MM.1S (cell line): Measurements from ENCODE around the gene AGAP1.

Experiments used
- EZH2phosphoT487 ChIP-seq: fragments of 300-600 bp; sonication (generic); IDR thresholded peaks from 2 replicates; pipeline ENCODE4 v1.6.1; 2018; ENCODE audit warnings: antibody characterized with exemption, low read length
- TF ChIP-seq, protein P1 (sequence below): fragments of 300-600 bp; sonication (generic); IDR thresholded peaks from 2 replicates; pipeline ENCODE4 v1.5.1; 2016; ENCODE audit warnings: antibody characterized with exemption, low read length, mixed read lengths

DNA sequence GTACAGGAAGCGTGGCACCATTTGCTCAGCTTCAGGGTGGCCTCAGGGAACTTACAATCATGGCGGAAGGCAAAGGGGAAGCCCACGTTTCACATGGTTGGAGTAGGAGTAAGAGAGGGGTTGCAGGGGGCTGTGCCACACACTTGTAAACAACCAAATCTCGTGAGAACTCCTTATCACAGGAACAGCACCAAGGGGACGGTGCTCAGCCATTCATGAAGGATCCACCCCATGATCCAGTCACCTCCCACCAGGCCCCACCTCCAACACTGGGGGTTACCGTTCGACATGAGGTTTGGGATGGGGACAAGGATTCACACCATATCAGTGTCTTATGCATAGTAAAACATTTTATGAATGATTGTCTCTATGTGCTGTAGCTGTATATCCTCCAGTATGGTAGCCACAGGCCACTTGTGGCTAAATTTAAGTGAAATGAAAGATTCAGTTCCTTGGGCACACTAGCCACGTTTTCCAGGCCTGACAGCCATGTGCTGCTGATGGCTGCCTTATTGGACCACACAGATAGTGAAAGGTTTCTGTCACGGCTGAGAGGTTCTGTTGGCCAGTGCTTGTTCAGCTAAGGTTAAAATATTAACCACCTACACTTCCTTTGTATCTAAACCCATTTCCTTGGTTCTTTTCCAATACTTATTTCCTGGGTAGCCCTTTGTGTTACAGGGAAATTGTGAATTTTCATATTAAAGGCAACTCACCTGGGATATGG, 77.3 kb downstream of the AGAP1 start:
- TF ChIP-seq, protein P1, sequence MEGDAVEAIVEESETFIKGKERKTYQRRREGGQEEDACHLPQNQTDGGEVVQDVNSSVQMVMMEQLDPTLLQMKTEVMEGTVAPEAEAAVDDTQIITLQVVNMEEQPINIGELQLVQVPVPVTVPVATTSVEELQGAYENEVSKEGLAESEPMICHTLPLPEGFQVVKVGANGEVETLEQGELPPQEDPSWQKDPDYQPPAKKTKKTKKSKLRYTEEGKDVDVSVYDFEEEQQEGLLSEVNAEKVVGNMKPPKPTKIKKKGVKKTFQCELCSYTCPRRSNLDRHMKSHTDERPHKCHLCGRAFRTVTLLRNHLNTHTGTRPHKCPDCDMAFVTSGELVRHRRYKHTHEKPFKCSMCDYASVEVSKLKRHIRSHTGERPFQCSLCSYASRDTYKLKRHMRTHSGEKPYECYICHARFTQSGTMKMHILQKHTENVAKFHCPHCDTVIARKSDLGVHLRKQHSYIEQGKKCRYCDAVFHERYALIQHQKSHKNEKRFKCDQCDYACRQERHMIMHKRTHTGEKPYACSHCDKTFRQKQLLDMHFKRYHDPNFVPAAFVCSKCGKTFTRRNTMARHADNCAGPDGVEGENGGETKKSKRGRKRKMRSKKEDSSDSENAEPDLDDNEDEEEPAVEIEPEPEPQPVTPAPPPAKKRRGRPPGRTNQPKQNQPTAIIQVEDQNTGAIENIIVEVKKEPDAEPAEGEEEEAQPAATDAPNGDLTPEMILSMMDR, result no peak
- no peak for TF ChIP-seq EZH2phosphoT487
